Loucy (cell line): ENCODE data around the gene ZBED1.
A peak's percentile ranks its signal among the peaks of the same experiment; 100 is the strongest.

ENCODE experiments used
- H2AFZ ChIP-seq: fragments of 200-600 bp; sonication (generic); 2 replicates; pipeline ENCODE4 v1.6.0; 2016; ENCODE audit warnings: antibody characterized with exemption, mild to moderate bottlenecking, low read length, moderate library complexity
- H3F3A ChIP-seq: fragments of 200-600 bp; 2 replicates; pipeline ENCODE4 v1.6.0; 2016; ENCODE audit warnings: antibody characterized with exemption, low read depth, mild to moderate bottlenecking
- H3K27me3 ChIP-seq: fragments of 200-600 bp; sonication (generic); 2 replicates; pipeline ENCODE4 v1.6.1; 2014; ENCODE audit warnings: low read length, mild to moderate bottlenecking; ENCODE audit not compliant: insufficient read depth, poor library complexity, severe bottlenecking
- H3K36me3 ChIP-seq: fragments of 200-600 bp; sonication (generic); 2 replicates; pipeline ENCODE4 v1.6.1; 2016; ENCODE audit warnings: low read length; ENCODE audit not compliant: insufficient read depth
- H3K4me1 ChIP-seq: fragments of 200-600 bp; sonication (generic); 2 replicates; pipeline ENCODE4 v1.5.1; 2014; ENCODE audit warnings: low read length, mild to moderate bottlenecking; ENCODE audit not compliant: insufficient read depth, poor library complexity, severe bottlenecking
- H3K4me2 ChIP-seq: fragments of 200-600 bp; sonication (generic); 2 replicates; pipeline ENCODE4 v1.6.0; 2014; ENCODE audit warnings: antibody characterized with exemption, low read length, low read depth, mild to moderate bottlenecking; ENCODE audit not compliant: poor library complexity, severe bottlenecking
- H3K4me3 ChIP-seq: fragments of 200-600 bp; sonication (generic); 2 replicates; pipeline ENCODE4 v1.5.1; 2014; ENCODE audit warnings: low read length, mild to moderate bottlenecking, mixed read lengths; ENCODE audit not compliant: poor library complexity, severe bottlenecking
- H3K79me2 ChIP-seq: fragments of 200-600 bp; sonication (generic); 2 replicates; pipeline ENCODE4 v1.6.1; 2014; ENCODE audit warnings: low read length; ENCODE audit not compliant: insufficient read depth
- H3K9ac ChIP-seq: fragments of 200-600 bp; sonication (generic); 2 replicates; pipeline ENCODE4 v1.6.0; 2014; ENCODE audit warnings: mild to moderate bottlenecking, low read depth, low read length, moderate library complexity; ENCODE audit not compliant: poor library complexity, severe bottlenecking
- H3K9me2 ChIP-seq: fragments of 200-600 bp; sonication (generic); replicated peaks from 2 replicates; pipeline ENCODE4 v1.6.1; 2016; ENCODE audit warnings: low read depth, low read length, mixed read lengths
- H3K9me3 ChIP-seq: fragments of 200-600 bp; sonication (generic); 2 replicates; pipeline ENCODE4 v1.6.1; 2014; ENCODE audit warnings: mild to moderate bottlenecking, antibody characterized with exemption, low read length, low read depth; ENCODE audit not compliant: insufficient read depth
- H4K20me1 ChIP-seq: fragments of 200-600 bp; sonication (generic); 2 replicates; pipeline ENCODE4 v1.6.0; 2014; ENCODE audit warnings: antibody characterized with exemption, low read length, mild to moderate bottlenecking; ENCODE audit not compliant: insufficient read depth, poor library complexity, severe bottlenecking
- CTCF ChIP-seq: fragments of 200-600 bp; sonication (generic); conservative IDR thresholded peaks from 2 replicates; pipeline ENCODE4 v1.5.1; 2014; ENCODE audit warnings: mild to moderate bottlenecking, antibody characterized with exemption, low read length
- EZH2phosphoT487 ChIP-seq: fragments of 200-600 bp; IDR thresholded peaks from 2 replicates; pipeline ENCODE4 v1.6.1; 2018; ENCODE audit warnings: antibody characterized with exemption, mild to moderate bottlenecking, moderate library complexity, borderline replicate concordance

ZBED1 gene

GRCh38 chrX:2501559-2502102, 855 bp upstream of the ZBED1 start:
- Histone ChIP-seq H3K27me3 (no peaks in the 10 kb centered on the region), H3K9me2 (no peaks in the 10 kb centered on the region), H3K36me3 (no peaks in the 10 kb centered on the region), H3F3A (no peaks in the 10 kb centered on the region), H3K9me3 (no peaks in the 10 kb centered on the region), H3K79me2 (peaks cover 36% of the 10 kb centered on the region), H4K20me1 (peaks cover 13% of the 10 kb centered on the region), H3K4me2 (no peak overlapping the region), H3K4me1 (peaks cover 14% of the 10 kb centered on the region), H3K9ac (no peak overlapping the region), H2AFZ (no peak overlapping the region), H3K4me3 (no peak overlapping the region)
- TF ChIP-seq EZH2phosphoT487 (no peak), CTCF (no peak)

GRCh38 chrX:2500091-2500802, 529 bp downstream of the ZBED1 start:
- Histone ChIP-seq H3K79me2 (peaks cover 36% of the 10 kb centered on the region), H3K4me3 (peak overlapping the region; percentile 85), H3K36me3 (no peaks in the 10 kb centered on the region)

GRCh38 chrX:2499507-2499906, 1.3 kb downstream of the ZBED1 start:
- Histone ChIP-seq H3K9me3 (no peaks in the 10 kb centered on the region), H3K9me2 (no peaks in the 10 kb centered on the region), H3K27me3 (no peaks in the 10 kb centered on the region), H3K79me2 (peaks cover 36% of the 10 kb centered on the region), H3K36me3 (no peaks in the 10 kb centered on the region), H2AFZ (no peak overlapping the region), H3K4me2 (peak overlapping the region; percentile 87), H3F3A (no peaks in the 10 kb centered on the region), H3K9ac (peak overlapping the region; percentile 84), H3K4me1 (peaks cover 14% of the 10 kb centered on the region), H4K20me1 (peaks cover 16% of the 10 kb centered on the region), H3K4me3 (peak overlapping the region; percentile 85)
- no peak for TF ChIP-seq CTCF
- TF ChIP-seq EZH2phosphoT487 = no peak

More at GRCh38 chrX:2500091-2500802, 529 bp downstream of the ZBED1 start:
- Histone ChIP-seq H3F3A (no peaks in the 10 kb centered on the region), H3K4me2 (peak overlapping the region; percentile 87), H3K27me3 (no peaks in the 10 kb centered on the region), H3K4me1 (peaks cover 14% of the 10 kb centered on the region), H4K20me1 (peaks cover 16% of the 10 kb centered on the region), H3K9me3 (no peaks in the 10 kb centered on the region), H3K9me2 (no peaks in the 10 kb centered on the region), H3K9ac (peak overlapping the region; percentile 84), H2AFZ (no peak overlapping the region)
- TF ChIP-seq CTCF (no peak), EZH2phosphoT487 (no peak)
